Mucosa of descending colon (tissue), 3 donors: ENCODE results near the gene CYB561A3. TPM values are rescaled to one million over a fixed set of nuclear protein-coding genes. Genes with fewer than 3 reads are reported as not detected.
"Not testable (repeated sequence)": the region's sequence is repeated elsewhere in the genome, so short reads cannot be mapped to it uniquely, and the experiment has no call there.

Experiments
- ATAC-seq: fragments of 200-7000 bp; cut with Tn5 transposase; one replicate; pipeline ENCODE4 v1.9.1; 2020; ENCODE audit warnings: mild to moderate bottlenecking, moderate library complexity
- DNase-seq, 3 donors: peaks; one replicate each; pipeline ENCODE4 v3.0.0-alpha.2; 2020
- H3K36me3 ChIP-seq: fragments of 200-600 bp; one replicate; pipeline ENCODE4 v1.8.0; 2021; ENCODE audit warnings: low read depth, mild to moderate bottlenecking
- H3K4me1 ChIP-seq: fragments of 200-600 bp; one replicate; pipeline ENCODE4 v1.8.0; 2021; ENCODE audit warnings: low read depth, mild to moderate bottlenecking
- H3K4me3 ChIP-seq: fragments of 200-600 bp; one replicate; pipeline ENCODE4 v1.8.0; 2021; ENCODE audit warnings: mild to moderate bottlenecking
- H3K9me3 ChIP-seq: fragments of 200-600 bp; one replicate; pipeline ENCODE4 v1.8.0; 2021; ENCODE audit warnings: mild to moderate bottlenecking
- intact Hi-C, 2 donors: fragments of 100-400 bp; cut with DNase I in 1 of 2; cut with micrococcal nuclease in 1 of 2; formaldehyde crosslinking; loops; one replicate each; pipeline versions ENCODE4 v1.11.0 to v1.11.1; 2022; cut with DNase I, micrococcal nuclease
- total RNA-seq, 3 donors: library from RNA; stranded (reverse); fragmentation: NEBNext Ultra II Directional in 2 of 3; extraction: Animal tissue kit (Norgen Biotek cat#: 25700) in 2 of 3; gene quantifications; one replicate each; pipeline versions ENCODE4 v1.2.1 to v1.2.4, GENCODE V29; 2021 to 2023
- TF ChIP-seq, protein P1 (sequence below): fragments of 200-600 bp; IDR thresholded peaks from one replicate; pipeline ENCODE4 v1.8.0; 2022; ENCODE audit warnings: antibody characterized with exemption, mild to moderate bottlenecking
- donor health status: DM: no; HTN: no; CAD: no; lungs with moderate emphysema.
- donor health status: DM: no; HTN: no; CAD: no.
- donor health status: DM: no; HTN: yes; CAD: no.

The CYB561A3 gene
- total RNA-seq, 3 donors from 2014 or later: 65.0 to 91.0 (median 66.6) TPM

DNA sequence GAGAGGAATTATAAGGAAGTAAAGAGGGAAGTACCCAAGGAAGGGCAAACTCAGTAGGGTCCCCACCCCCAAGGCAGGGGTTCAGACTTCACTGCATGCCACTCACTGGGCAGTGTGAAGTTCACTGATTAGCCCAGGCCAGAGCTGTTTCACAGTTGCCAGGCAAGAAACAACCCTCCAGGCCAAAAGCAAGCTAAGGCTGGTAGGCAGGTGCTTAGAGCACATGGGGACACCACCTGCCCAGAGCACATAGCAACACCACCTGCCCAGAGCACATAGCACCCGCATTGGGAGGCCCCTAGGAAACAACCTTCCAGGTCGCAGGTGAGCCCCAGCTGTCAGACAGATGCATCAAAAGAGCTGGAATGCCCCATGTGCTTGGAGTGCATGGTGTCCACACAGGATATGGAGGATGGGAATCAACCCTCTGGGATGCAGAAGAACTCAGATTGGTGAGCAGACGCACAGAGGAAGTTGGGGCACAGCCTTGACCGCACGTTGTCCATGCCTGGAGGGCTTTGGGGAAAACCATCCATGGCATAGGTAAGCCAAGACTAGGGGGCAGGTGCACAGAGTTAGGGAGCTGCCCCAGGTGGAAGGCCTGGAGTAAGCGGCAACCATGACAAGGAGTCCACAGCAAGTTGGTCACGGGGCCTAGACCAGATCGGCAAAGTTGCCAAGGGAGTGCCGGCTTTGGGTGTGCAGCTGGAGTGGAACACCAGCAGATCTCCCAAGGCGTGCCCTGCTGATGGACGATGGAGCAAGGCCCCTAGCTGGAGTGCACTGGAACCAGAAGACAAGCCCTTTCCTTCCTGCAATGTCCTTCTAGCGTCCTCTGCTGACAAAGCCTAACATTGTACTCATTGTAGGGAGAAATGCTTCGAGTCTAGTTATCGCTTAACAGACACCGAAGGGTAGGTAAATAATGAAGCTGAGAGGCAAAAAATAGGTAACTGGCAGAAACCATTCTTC is 22.9 kb upstream of the CYB561A3 start:
- TF ChIP-seq, protein P1, sequence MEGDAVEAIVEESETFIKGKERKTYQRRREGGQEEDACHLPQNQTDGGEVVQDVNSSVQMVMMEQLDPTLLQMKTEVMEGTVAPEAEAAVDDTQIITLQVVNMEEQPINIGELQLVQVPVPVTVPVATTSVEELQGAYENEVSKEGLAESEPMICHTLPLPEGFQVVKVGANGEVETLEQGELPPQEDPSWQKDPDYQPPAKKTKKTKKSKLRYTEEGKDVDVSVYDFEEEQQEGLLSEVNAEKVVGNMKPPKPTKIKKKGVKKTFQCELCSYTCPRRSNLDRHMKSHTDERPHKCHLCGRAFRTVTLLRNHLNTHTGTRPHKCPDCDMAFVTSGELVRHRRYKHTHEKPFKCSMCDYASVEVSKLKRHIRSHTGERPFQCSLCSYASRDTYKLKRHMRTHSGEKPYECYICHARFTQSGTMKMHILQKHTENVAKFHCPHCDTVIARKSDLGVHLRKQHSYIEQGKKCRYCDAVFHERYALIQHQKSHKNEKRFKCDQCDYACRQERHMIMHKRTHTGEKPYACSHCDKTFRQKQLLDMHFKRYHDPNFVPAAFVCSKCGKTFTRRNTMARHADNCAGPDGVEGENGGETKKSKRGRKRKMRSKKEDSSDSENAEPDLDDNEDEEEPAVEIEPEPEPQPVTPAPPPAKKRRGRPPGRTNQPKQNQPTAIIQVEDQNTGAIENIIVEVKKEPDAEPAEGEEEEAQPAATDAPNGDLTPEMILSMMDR: no peak
- ATAC-seq (peak; percentile 39), DNase-seq (peak in 1 of 3 donors; percentile 36)
- H3K4me1 ChIP-seq: peaks cover 4% of the 10 kb centered on the region
- no peaks in the 10 kb centered on the region for H3K36me3 ChIP-seq
- intact Hi-C loops: loop anchor here (2.0 to 5.0 kb wide), 2 partner anchors 47 to 48 kb away; no protein-coding TSS in a partner anchor
- no peak overlapping the region for H3K4me3 ChIP-seq
- no peaks in the 10 kb centered on the region for H3K9me3 ChIP-seq

DNA sequence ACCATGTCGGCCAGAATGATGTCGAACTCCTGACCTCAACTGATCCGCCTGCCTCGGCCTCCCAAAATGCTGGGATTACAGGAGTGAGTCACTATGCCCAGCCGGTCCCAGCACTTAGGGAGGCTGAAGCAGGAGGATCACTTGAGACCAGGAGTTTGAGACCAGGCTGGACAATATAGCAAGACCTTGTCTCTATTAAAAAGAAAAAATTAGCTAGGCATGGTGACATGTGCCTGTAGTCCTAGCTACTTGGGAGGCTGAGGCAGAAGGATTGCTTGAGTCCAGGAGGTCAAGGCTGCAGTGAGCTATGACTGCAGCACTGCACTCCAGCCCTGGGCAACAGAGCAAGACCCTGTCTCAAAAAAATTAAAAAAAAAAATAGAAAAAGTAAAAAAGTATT is 22.2 kb upstream of the CYB561A3 start:
- not testable (repeated sequence) for ATAC-seq, H3K4me3 ChIP-seq, H3K36me3 ChIP-seq, DNase-seq, H3K4me1 ChIP-seq, H3K9me3 ChIP-seq
- intact Hi-C loops: loop anchor here (2.0 to 5.0 kb wide), 2 partner anchors 47 kb away; no protein-coding TSS in a partner anchor

DNA sequence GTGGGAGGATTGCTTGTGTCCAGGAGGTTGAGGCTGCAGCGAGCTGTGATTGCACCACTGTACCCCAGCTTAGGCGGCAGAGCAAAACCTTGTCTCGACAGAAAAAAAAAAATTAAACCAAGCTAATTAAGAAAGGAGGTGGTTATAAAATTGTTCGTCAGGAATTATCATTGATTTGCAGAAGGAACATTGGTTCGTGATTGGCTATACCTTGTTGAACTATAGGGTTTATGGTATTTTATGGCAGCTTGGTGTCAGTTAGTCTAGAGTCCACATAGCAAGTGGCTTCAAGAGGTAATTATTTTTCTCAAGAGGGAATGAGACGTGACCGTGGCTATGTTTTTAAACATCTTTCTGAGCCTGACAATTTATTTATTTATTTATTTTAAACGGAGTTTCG is 19.2 kb upstream of the CYB561A3 start:
- intact Hi-C loops: loop anchor here in 1 of 2 donors (5.0 kb wide), 1 partner anchor 44 kb away; no protein-coding TSS in a partner anchor
- ATAC-seq (peak; percentile 79), DNase-seq (no peak)
- TF ChIP-seq, protein P1: no peak
- no peaks in the 10 kb centered on the region for H3K9me3 ChIP-seq
- H3K4me1 ChIP-seq: peaks cover 4% of the 10 kb centered on the region
- no peak overlapping the region for H3K4me3 ChIP-seq
- no peaks in the 10 kb centered on the region for H3K36me3 ChIP-seq

DNA sequence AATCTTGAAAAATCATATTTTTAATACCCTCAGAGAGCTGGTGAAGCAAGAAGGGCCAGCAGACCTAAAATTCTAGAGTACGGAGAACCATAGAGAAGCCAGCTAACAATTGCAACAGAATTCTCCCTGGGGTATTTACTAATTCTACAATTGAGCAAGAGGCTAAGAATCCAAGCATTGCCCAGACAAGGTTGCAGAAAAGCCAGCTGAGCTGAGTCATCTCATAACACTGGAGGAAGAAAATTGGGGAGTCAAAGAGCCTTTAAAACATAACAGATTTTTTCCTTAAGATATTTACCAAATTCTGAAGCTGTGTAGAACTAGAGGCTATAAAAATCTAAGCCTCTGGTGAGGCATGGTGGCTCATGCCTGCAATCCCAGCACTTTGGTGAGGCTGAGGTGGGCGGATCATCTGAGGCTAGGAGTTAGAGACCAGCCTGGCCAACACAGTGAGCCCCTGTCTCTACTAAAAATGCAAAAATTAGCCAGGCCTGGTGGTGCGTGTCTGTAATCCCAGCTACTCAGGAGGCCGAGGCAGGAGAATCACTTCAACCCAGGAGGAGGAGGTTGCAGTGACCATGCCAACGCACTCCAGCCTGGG is 17.1 kb upstream of the CYB561A3 start:
- Histone ChIP-seq H3K9me3 (no peaks in the 10 kb centered on the region), H3K4me1 (peaks cover 4% of the 10 kb centered on the region), H3K4me3 (no peak overlapping the region), H3K36me3 (no peaks in the 10 kb centered on the region)
- DNase-seq: no peak
- ATAC-seq: peak; percentile 35
- intact Hi-C loops: no loop called here
- TF ChIP-seq, protein P1: no peak

DNA sequence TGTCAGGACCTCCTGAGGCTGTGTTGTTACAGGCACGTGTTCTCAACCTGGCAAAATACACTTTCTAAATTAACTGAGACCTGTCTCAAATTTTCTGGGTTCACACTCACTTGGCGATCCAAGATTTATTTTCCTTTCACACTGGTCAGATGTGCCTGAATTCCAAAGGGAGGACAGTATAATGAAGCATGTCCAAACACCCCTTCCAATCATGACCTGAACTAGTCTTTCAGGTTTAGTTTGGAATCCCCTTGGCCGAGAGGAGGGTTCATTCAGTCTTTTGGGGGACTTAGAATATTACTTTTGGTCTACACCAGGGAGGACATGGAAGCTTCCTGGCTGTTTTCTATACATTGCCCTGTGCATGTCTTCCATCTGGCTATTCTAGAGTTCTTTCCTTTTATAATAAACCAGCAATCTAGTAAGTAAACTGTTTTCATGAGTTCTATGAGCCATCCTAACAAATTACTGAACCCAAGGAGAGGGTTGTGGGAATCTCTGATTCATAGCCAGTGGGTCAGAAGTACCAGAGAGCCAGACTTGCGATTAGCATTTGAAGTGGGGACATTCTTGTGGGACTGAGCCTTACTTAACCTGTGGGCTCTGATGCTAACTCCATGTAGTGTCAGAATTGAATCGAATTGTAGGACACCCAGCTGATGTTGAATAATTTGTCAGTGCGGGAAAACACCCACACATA is 15.9 kb upstream of the CYB561A3 start:
- no peak for DNase-seq

More for the DNA sequence above, 15.9 kb upstream of the CYB561A3 start:
- no peaks in the 10 kb centered on the region for H3K9me3 ChIP-seq
- no peak overlapping the region for H3K4me3 ChIP-seq
- ATAC-seq: no peak
- H3K36me3 ChIP-seq: no peaks in the 10 kb centered on the region
- intact Hi-C loops: no loop called here
- TF ChIP-seq, protein P1: no peak
- H3K4me1 ChIP-seq: peaks cover 4% of the 10 kb centered on the region
